ENCODE measurements around the gene CTSF.

CTSF gene

GRCh38 chr11:66529655-66530054 lies 38.8 kb downstream of the CTSF start:
- DNase-seq = no peak

GRCh38 chr11:66529069-66529468 lies 39.3 kb downstream of the CTSF start:
- DNase-seq = no peak

GRCh38 chr11:66524304-66525040 lies 43.9 kb downstream of the CTSF start:
- DNase-seq = no peak

- DNase-seq = no peak
Observed at GRCh38 chr11:66523611-66524010, 44.8 kb downstream of the CTSF start.

Data from DMS 273 treated with DMSO at 0.1 percent for 48 hours (cell line).